Astrocyte of the cerebellum (primary cell): ENCODE measurements around the gene PTGDS.

Experiments used
- DNase-seq: peaks from one replicate; pipeline ENCODE4 v3.0.0-alpha.2; 2011; ENCODE audit warnings: low read depth
- H3K4me3 ChIP-seq: 2 replicates; pipeline ENCODE4 v1.5.1; 2011; ENCODE audit warnings: mild to moderate bottlenecking, low read depth, low read length, moderate library complexity
- CTCF ChIP-seq: IDR thresholded peaks from 2 replicates; pipeline ENCODE4 v1.5.1; 2012; ENCODE audit warnings: low read length, low read depth, moderate library complexity, mild to moderate bottlenecking; ENCODE audit errors: missing control alignments
- in situ Hi-C: cut with HindIII; loops from 2 replicates; pipeline ENCODE4 v1.10.0; 2017; ENCODE audit warnings: low sequenced_read_pairs

PTGDS gene

DNA sequence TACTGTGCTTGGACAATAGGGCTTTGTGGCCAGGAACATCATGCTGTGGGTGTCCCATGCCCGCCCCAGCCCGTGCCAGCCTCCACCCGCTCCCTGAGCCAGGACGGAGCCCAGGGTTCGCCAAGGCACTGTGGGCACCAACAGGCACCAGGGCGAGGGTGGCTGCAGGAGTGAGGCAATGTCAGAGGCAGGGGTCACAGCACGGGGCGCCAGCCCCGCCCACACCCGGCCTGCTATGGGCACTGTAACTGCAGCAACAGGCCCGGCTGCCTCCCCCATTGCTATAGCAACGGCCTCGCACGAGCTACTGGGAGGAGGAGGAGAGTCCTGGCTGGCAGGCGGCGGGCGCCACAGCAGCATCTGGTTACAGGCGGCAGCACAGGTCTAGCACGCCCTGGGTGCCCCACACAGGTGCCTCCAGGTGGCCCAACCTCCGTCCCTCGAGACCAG, 48.2 kb downstream of the PTGDS start:
- no peak for DNase-seq
- in situ Hi-C loops, result loop anchor here (25.0 kb wide), 1 partner anchor 238 kb away; the partner anchor contains the start of genes CCDC183 and TMEM141
- H3K4me3 ChIP-seq, result no peak overlapping the region
- no peak for TF ChIP-seq CTCF

DNA sequence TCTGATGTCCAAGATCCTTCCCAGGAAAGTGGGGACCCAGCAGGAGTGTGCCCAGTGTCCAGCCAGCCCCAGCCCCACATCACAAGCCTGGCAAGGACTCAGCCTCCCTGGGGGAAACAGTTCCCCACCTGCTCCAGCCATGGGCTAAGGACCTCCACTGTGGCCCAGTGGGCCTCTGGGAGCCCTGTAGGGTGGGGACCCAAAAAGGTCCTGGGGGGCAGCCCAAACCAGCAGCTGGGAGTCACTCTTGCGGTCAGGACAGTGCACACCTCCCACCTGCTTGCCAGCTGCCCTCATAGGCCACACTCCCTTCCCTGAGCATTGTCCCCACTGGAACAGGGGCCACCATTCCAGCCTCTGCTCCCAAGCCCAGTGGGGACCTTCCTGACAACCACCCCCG, 49.1 kb downstream of the PTGDS start:
- H3K4me3 ChIP-seq, result no peak overlapping the region
- DNase-seq, result no peak
- in situ Hi-C loops, result loop anchor here (25.0 kb wide), 1 partner anchor 239 kb away; the partner anchor contains the start of genes CCDC183 and TMEM141

DNA sequence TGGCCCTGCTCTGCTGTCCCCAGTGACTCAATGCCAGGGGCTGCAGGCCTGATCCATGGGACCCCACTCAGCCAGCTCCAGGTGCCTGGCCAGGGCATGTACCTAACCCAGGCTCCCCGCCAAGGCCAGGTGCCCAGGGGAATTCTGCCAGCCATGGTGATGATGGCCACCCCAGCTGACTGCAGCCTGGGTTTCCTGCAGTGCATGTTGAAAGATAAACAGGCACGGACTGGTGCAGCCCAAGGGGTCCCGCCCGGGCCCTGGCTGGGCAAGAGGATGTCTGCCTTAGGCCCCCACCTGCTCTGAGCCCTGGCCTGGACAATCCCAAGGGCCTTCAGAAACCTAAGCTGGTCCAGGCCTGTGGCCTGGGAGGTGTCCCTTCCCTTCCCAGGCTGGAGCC, 49.5 kb downstream of the PTGDS start:
- no peak overlapping the region for H3K4me3 ChIP-seq

More for the DNA sequence above, 49.1 kb downstream of the PTGDS start:
- TF ChIP-seq CTCF, result no peak

GRCh38 chr9:137027369-137028262, 50.3 kb downstream of the PTGDS start, which contains the start of gene ABCA2:
ABCA2 (minus strand) TSS chr9:137028237; CDS start chr9:137028140, 97 bp downstream.
- TF ChIP-seq CTCF, result no peak
- DNase-seq, result no peak
- peak within 1 kb of the TSS; percentile 42 for H3K4me3 ChIP-seq
- in situ Hi-C loops, result loop anchor here (25.0 kb wide), 1 partner anchor 240 kb away; the partner anchor contains the start of genes CCDC183 and TMEM141

More for the DNA sequence above, 49.5 kb downstream of the PTGDS start:
- DNase-seq, result no peak
- TF ChIP-seq CTCF, result no peak
- in situ Hi-C loops, result loop anchor here (25.0 kb wide), 1 partner anchor 240 kb away; the partner anchor contains the start of genes CCDC183 and TMEM141

- DNase-seq, result no peak
- peak; percentile 3 for TF ChIP-seq CTCF
- in situ Hi-C loops, result loop anchor here (25.0 kb wide), 1 partner anchor 241 kb away; the partner anchor contains the start of genes CCDC183 and TMEM141
- H3K4me3 ChIP-seq, result peak overlapping the region; percentile 42
Measured at GRCh38 chr9:137028263-137029057, 51.2 kb downstream of the PTGDS start.
